ENCODE data around the gene VTN.

Gene VTN

GRCh38 chr17:28335959-28336871 is 33.9 kb downstream of the VTN start:
- DNase-seq (ENCODE audit: low read depth): peak; percentile 98
- H3K4me3 ChIP-seq (ENCODE audit: low read length): peak overlapping the region; percentile 98
- no peak for TF ChIP-seq CTCF (conservative IDR thresholded peaks at IDR 0.05; ENCODE audit: low read depth, low read length)

- DNase-seq (ENCODE audit: low read depth): peak; percentile 100
- TF ChIP-seq CTCF (conservative IDR thresholded peaks at IDR 0.05; ENCODE audit: low read depth, low read length): no peak
- peak within 1 kb of the TSS; percentile 98 for H3K4me3 ChIP-seq (ENCODE audit: low read length)
These were observed 34.7 kb downstream of the VTN start, which contains the start of the genes IFT20 and TNFAIP1 for GRCh38 chr17:28335201-28335958. Gene IFT20, minus strand, starts transcription at chr17:28335472. Its CDS starts 3,487 bp downstream, at chr17:28331985. Gene TNFAIP1, plus strand, starts transcription at chr17:28335761. Its CDS starts 3,761 bp downstream, at chr17:28339522.

DNA sequence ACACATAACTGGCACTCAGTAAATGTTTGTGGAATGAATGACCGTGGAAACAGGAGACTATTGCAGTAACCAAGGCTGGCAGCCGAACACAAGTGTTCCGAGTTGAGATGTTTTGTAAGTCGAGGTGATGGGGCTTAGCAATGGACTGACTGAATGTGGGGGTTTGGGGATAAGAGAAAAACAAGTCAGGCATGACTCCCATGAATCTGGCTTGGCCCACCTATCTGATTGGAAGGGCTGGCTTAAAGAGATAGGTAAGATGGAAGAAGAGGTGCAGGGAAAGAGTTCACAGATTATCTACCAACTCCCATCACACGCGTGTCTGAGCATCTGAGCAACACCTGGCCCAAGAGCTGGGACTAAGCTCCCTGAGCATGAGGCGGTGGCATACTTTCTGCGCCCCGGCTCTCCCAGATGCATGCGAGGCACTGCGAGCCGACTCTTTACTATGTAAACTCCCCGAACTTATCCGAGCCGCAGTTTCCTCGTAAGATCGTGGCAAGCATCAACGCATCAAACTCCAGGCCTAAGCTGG is 35.4 kb downstream of the VTN start:
- peak; percentile 45 for DNase-seq (ENCODE audit: low read depth)
- no peak for TF ChIP-seq CTCF (conservative IDR thresholded peaks at IDR 0.05; ENCODE audit: low read depth, low read length)
- peak overlapping the region; percentile 98 for H3K4me3 ChIP-seq (ENCODE audit: low read length)

DNA sequence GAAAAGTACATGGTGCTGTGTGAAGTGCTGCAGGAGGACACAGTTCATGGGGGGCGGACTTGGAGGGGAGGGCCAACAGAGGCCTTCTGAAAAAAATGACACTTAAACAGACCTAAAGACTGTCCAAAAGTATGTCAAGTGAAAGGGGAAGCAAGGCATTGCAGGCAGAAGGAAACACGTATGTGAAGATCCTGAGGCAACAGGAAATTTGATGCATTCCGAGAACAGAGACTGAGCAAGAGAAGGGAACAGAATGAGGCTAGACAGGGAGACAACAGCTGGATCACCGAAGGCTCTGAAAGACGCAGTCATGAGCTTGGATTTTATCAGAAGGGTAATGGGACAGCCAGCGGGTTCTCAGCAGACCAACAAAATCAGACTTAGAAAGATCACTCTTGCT is 35.9 kb downstream of the VTN start:
- peak overlapping the region; percentile 98 for H3K4me3 ChIP-seq (ENCODE audit: low read length)
- no peak for DNase-seq (ENCODE audit: low read depth)
- no peak for TF ChIP-seq CTCF (conservative IDR thresholded peaks at IDR 0.05; ENCODE audit: low read depth, low read length)

- no peak for DNase-seq (ENCODE audit: low read depth)
- H3K4me3 ChIP-seq (ENCODE audit: low read length): no peak overlapping the region
- TF ChIP-seq CTCF (conservative IDR thresholded peaks at IDR 0.05; ENCODE audit: low read depth, low read length): no peak
These were observed 36.9 kb downstream of the VTN start for GRCh38 chr17:28333083-28333746.

GRCh38 chr17:28331891-28332420 is 38.2 kb downstream of the VTN start:
- no peak overlapping the region for H3K4me3 ChIP-seq (ENCODE audit: low read length)
- no peak for DNase-seq (ENCODE audit: low read depth)
- no peak for TF ChIP-seq CTCF (conservative IDR thresholded peaks at IDR 0.05; ENCODE audit: low read depth, low read length)
